Skeletal muscle satellite cell (primary cell): ENCODE data around the gene ZNF443.
"Not testable (repeated sequence)": the region's sequence is repeated elsewhere in the genome, so short reads cannot be mapped to it uniquely, and the experiment has no call there.

Source experiments
- H3K27me3 ChIP-seq: 2 replicates; pipeline ENCODE4 v1.7.0; 2013; ENCODE audit warnings: low read length; ENCODE audit not compliant: control insufficient read depth, insufficient read depth
- H3K36me3 ChIP-seq: 2 replicates; pipeline ENCODE4 v1.7.0; 2013; ENCODE audit warnings: mild to moderate bottlenecking, control low read depth, low read length; ENCODE audit not compliant: insufficient read depth
- H3K4me1 ChIP-seq: 2 replicates; pipeline ENCODE4 v1.7.0; 2013; ENCODE audit warnings: low read length; ENCODE audit not compliant: control insufficient read depth, insufficient read depth
- H3K4me2 ChIP-seq: 2 replicates; pipeline ENCODE4 v1.7.0; 2013; ENCODE audit warnings: mild to moderate bottlenecking, low read length
- H3K4me3 ChIP-seq: 2 replicates; pipeline ENCODE4 v1.7.0; 2013; ENCODE audit warnings: low read length
- H3K9ac ChIP-seq: 2 replicates; pipeline ENCODE4 v1.7.0; 2013; ENCODE audit warnings: mild to moderate bottlenecking, low read depth, low read length, moderate library complexity
- H3K9me3 ChIP-seq: replicated peaks from 2 replicates; pipeline ENCODE4 v1.7.0; 2013; ENCODE audit warnings: mild to moderate bottlenecking, control low read depth, low read length

ZNF443 gene

DNA sequence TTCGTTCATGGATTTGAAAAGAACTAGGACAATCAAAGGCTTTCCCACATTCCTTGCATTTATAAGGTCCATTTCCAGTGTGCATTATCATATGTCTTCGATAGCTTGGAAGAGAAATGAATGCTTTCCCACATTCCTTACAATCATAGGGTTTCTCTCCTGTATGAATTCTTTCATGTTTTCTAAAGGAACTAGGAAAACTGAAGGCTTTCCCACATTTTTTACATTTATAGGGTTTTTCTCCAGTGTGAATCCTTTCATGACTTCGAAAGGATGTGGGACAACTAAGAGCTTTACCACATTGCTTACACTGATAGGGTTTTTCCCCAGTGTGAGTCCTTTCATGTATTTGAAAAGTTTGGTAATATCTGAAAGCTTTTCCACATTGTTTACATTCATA is 23.9 kb upstream of the ZNF443 start:
- no peak overlapping the region for H3K4me2 ChIP-seq
- no peaks in the 10 kb centered on the region for H3K27me3 ChIP-seq
- no peak overlapping the region for H3K4me3 ChIP-seq
- H3K36me3 ChIP-seq: peaks cover 25% of the 10 kb centered on the region
- no peaks in the 10 kb centered on the region for H3K4me1 ChIP-seq
- no peak overlapping the region for H3K9ac ChIP-seq
- H3K9me3 ChIP-seq: peaks cover 41% of the 10 kb centered on the region

DNA sequence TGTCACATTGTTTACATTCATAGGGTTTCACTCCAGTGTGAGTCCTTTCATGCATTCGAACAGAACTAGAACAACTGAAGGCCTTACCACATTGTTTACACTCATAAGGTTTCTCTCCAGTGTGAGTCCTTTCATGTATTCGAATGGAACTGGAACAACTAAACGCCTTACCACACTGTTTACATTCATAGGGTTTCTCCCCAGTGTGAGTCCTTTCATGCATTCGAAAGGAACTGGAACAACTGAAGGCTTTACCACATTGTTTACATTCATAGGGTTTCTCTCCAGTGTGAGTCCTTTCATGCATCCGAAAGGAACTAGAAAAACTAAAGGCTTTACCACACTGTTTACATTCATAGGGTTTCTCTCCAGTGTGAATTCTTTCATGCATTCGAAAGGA is 23.3 kb upstream of the ZNF443 start:
- not testable (repeated sequence) for H3K9ac ChIP-seq, H3K27me3 ChIP-seq, H3K4me2 ChIP-seq, H3K4me3 ChIP-seq, H3K4me1 ChIP-seq
- Histone ChIP-seq H3K36me3 (peaks cover 25% of the 10 kb centered on the region), H3K9me3 (peaks cover 45% of the 10 kb centered on the region)

DNA sequence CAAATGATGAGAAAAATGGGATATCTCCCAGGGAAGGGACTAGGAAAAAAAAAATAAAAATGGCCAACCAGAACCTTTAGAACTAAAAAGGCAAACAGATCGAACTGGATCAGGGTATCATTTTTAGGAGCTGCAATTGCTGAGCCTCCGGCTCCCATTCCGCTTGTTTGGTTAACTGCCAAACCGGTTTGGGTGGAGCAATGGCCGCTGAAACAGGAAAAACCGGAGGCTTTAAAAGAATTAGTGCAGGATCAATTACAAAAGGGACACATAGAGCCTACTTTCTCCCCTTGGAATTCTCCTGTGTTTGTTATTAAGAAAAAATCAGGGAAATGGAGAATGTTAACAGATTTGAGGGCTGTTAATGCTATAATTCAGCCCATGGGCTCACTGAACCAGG is 12.7 kb upstream of the ZNF443 start:
- Histone ChIP-seq H3K4me1 (no peaks in the 10 kb centered on the region), H3K9me3 (peaks cover 16% of the 10 kb centered on the region), H3K9ac (no peak overlapping the region), H3K36me3 (no peaks in the 10 kb centered on the region), H3K4me3 (no peak overlapping the region), H3K27me3 (no peaks in the 10 kb centered on the region), H3K4me2 (no peak overlapping the region)

DNA sequence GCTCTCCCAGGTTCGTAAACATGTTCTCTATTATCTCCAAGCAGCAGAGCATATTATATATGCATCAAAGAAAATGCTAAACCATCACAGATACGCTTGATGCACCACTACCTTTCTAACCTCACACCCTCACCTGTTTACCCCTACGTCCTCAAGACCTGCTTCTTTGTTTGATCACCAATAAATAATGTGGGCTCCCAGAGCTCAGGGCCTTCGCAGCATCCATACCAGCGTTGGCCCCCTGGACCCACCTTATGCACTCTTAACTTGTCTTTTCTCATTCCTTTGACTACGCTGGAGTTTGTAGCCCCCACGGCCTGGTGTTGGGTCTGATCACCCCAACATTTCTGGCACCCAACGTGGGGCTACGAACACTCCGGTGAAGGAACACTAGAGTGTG is 10.0 kb upstream of the ZNF443 start:
- Histone ChIP-seq H3K9me3 (peaks cover 11% of the 10 kb centered on the region), H3K36me3 (no peaks in the 10 kb centered on the region), H3K4me2 (no peak overlapping the region), H3K4me3 (no peak overlapping the region), H3K9ac (no peak overlapping the region), H3K27me3 (no peaks in the 10 kb centered on the region), H3K4me1 (no peaks in the 10 kb centered on the region)

DNA sequence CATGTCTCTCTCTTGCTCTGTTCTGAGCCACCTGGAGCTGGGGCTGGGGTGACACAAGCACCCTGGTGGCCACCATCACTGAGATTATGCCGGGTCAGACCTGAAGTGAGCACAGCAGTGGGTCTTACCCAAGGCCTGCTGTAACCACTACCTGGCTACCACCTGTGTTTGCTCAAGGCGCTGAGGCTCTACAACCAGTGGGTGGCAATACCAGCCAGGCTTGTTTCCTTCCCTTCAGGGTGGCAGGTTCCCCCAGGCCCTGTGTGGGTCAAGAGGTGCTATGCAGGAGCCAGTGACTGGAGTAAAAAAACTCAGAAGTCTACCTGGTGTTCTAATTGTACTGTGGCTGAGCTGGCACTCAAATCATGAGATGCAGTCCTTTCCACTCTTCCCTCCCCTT is 8.0 kb upstream of the ZNF443 start:
- Histone ChIP-seq H3K9me3 (peaks cover 11% of the 10 kb centered on the region), H3K36me3 (no peaks in the 10 kb centered on the region), H3K4me1 (no peaks in the 10 kb centered on the region), H3K4me2 (no peak overlapping the region), H3K27me3 (no peaks in the 10 kb centered on the region), H3K4me3 (no peak overlapping the region), H3K9ac (no peak overlapping the region)

DNA sequence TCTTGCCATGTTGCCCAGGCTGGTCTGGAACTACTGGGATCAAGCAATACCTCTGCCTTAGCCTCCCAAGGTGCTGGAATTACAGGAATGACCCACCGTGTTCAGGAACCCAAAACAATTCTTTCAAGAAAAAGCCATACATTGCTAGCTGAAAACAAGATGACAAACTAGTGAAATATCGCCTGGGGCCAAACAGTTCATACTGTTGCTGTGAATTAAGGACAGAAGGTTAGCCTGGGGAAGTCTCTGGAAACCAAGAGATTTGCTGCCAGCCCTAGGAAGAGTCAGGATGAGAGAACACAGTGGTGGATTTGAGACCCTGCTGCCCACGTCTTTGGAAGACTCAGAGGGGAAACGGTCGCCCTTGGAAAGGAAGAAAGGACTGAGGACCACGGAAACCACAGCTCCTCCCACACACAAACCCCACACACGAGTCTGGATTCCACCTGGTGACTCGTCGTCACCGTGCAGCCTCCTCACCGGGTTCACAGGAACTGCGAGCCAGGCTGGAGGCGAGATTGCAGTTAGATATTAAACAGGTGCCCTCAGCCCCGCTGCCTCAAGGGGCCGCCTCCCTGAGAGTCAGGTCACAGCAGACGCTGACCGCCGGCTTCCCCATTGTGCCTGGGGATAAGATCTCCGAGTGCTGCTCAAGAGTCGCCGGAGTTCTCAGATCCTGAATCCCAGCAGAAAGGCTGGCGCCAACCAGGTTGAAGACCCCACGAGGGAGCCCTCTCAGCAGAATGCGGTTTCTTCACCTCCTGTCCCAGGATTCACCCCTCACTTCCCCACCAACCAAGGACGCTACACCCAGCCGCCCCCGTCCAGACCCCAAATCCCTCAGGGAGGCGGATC is 908 bp downstream of the ZNF443 start:
- H3K9me3 ChIP-seq, H3K4me1 ChIP-seq, H3K27me3 ChIP-seq, H3K36me3 ChIP-seq: not testable (repeated sequence)
- Histone ChIP-seq H3K9ac (peak overlapping the region; percentile 85), H3K4me2 (peak overlapping the region; percentile 93), H3K4me3 (peak overlapping the region; percentile 100)

DNA sequence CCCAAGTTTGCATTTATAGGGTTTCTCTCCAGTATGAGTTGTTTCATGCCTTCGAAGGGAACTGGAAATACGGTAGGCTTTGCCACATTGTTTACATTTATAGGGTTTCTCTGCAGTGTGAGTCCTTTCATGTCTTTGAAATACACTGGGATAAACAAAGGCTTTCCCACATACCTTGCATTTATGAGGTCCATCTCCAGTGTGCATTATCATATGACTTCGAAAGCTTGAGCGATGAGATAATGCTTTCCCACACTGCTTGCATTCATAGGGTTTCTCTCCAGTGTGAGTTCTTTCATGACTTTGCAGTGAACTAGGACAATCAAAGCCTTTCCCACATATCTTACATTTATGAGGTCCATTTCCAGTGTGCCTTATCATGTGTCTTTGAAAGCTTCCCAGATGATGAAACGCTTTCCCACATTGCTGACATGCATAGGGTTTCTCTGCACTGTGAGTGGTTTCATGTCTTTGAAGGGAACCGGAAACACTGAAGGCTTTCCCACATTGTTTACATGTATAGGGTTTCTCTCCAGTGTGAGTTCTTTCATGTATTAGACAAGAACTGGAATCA is 10.0 kb downstream of the ZNF443 start:
- H3K9ac ChIP-seq, H3K4me1 ChIP-seq, H3K4me3 ChIP-seq, H3K4me2 ChIP-seq, H3K9me3 ChIP-seq, H3K27me3 ChIP-seq: not testable (repeated sequence)
- peaks cover 16% of the 10 kb centered on the region for H3K36me3 ChIP-seq

DNA sequence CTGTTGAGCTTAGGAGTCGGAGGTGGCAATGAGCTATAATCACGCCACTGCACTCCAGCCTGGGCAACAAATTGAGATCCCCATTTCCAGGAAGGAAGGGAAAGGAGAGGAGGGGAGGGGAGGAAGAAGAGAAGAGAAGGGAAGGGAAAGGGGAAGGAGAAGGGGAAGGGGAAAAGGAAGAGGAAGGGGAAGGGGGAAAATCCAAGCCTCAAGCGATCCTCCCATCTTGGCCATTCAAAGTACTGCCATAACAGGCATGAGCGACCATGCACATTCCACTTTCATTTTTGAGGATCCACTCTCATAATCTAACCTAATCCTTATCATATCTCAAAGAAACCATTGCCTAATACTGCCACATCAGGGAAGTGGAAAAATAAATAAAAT is 14.9 kb downstream of the ZNF443 start:
- peaks cover 5% of the 10 kb centered on the region for H3K9me3 ChIP-seq
- H3K9ac ChIP-seq: no peak overlapping the region
- H3K4me1 ChIP-seq: no peaks in the 10 kb centered on the region
- no peak overlapping the region for H3K4me3 ChIP-seq
- H3K27me3 ChIP-seq: no peaks in the 10 kb centered on the region
- H3K4me2 ChIP-seq: no peak overlapping the region
- peaks cover 7% of the 10 kb centered on the region for H3K36me3 ChIP-seq

DNA sequence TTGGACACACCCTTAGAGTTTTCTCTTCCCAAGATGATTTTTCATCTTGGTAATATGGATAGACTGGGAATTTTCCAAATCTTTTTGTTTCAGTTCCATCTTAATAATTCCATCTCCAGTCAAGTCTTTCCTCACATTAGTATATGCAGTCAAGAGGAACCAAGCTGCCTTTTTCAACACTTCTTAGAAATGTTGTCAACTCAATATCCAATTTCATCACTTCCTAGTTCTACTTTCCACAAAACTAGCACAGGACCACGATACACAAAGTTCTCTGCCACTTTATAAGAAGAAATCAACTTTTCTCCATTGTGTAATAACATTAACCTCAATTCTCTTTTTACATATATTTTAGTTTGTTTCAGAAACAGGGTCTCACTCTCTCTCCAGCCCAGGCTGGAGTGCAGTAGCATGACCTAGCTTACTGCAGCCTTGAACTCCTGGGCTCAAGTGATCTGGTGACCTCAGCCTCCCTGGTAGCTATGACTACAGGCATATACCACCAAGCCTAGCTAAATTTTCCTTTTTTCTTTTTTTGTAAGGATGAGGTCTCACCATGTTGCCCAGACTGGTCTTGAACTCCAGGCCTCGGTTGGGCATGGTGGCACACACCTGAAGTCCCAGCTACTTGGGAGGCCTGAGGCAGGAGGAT is 15.5 kb downstream of the ZNF443 start:
- peaks cover 1% of the 10 kb centered on the region for H3K9me3 ChIP-seq
- H3K4me3 ChIP-seq: no peak overlapping the region
- H3K36me3 ChIP-seq: peaks cover 2% of the 10 kb centered on the region
- H3K4me1 ChIP-seq: no peaks in the 10 kb centered on the region
- H3K27me3 ChIP-seq: no peaks in the 10 kb centered on the region
- no peak overlapping the region for H3K9ac ChIP-seq
- no peak overlapping the region for H3K4me2 ChIP-seq

DNA sequence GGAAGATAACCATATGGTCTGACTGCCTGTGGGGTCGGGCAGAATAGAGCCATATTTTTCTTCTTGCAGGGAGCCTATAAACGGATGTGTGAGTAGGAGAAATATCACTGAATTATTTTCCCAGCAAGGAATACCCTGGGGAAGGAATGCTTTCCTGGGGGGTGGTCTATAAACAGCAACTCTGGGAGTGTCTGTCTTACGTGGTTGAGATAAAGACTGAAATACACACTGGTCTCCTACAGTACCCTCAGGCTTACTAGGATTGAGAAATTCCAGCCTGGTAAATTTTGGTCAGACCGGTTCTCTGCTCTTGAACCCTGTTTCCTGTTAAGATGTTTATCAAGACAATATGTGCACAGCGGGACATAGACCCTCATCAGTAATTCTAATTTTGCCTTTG is 23.5 kb downstream of the ZNF443 start:
- H3K4me2 ChIP-seq, H3K4me3 ChIP-seq, H3K9me3 ChIP-seq, H3K27me3 ChIP-seq, H3K9ac ChIP-seq, H3K36me3 ChIP-seq, H3K4me1 ChIP-seq: not testable (repeated sequence)

DNA sequence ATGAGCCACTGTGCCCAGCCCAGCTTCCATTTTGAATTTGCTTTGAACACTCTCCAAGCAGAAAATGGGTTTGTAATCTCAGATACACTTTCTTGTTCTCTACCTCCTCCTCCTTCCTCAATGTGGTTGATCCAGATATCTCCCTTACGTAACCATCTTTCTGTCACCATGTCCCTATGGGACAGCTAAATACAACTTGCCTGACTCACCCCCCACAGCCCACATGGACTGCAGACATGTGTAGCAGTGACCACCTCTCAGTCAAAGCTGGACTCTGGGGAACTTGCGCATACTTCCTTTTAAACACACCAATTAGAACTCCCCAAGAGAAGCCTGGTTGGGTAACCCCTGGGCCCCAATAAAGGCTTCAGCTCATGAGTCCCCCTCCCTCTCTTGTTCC is 28.9 kb downstream of the ZNF443 start:
- Histone ChIP-seq H3K9ac (no peak overlapping the region), H3K9me3 (no peaks in the 10 kb centered on the region), H3K4me3 (no peak overlapping the region), H3K4me2 (no peak overlapping the region), H3K4me1 (no peaks in the 10 kb centered on the region), H3K27me3 (no peaks in the 10 kb centered on the region), H3K36me3 (no peaks in the 10 kb centered on the region)
